ENCODE measurements around the gene ZNF281. TPM values are rescaled to one million over a fixed set of nuclear protein-coding genes. Genes with fewer than 3 reads are reported as not detected.
"Not testable (repeated sequence)": the region's sequence is repeated elsewhere in the genome, so short reads cannot be mapped to it uniquely, and the experiment has no call there.

ZNF281 gene, protein sequence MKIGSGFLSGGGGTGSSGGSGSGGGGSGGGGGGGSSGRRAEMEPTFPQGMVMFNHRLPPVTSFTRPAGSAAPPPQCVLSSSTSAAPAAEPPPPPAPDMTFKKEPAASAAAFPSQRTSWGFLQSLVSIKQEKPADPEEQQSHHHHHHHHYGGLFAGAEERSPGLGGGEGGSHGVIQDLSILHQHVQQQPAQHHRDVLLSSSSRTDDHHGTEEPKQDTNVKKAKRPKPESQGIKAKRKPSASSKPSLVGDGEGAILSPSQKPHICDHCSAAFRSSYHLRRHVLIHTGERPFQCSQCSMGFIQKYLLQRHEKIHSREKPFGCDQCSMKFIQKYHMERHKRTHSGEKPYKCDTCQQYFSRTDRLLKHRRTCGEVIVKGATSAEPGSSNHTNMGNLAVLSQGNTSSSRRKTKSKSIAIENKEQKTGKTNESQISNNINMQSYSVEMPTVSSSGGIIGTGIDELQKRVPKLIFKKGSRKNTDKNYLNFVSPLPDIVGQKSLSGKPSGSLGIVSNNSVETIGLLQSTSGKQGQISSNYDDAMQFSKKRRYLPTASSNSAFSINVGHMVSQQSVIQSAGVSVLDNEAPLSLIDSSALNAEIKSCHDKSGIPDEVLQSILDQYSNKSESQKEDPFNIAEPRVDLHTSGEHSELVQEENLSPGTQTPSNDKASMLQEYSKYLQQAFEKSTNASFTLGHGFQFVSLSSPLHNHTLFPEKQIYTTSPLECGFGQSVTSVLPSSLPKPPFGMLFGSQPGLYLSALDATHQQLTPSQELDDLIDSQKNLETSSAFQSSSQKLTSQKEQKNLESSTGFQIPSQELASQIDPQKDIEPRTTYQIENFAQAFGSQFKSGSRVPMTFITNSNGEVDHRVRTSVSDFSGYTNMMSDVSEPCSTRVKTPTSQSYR
- 44.1 TPM for total RNA-seq (ENCODE audit: insufficient read depth, low replicate concordance)

GRCh38 chr1:200409761-200410565, at the start of gene ZNF281:
ZNF281 (minus strand) TSS chr1:200410036; CDS start chr1:200409705, 331 bp downstream.
- peak; percentile 97 for DNase-seq (ENCODE audit: low spot score)

GRCh38 chr1:200458780-200459179, 48.9 kb upstream of the ZNF281 start:
- no peak for DNase-seq (ENCODE audit: low spot score)

DNA sequence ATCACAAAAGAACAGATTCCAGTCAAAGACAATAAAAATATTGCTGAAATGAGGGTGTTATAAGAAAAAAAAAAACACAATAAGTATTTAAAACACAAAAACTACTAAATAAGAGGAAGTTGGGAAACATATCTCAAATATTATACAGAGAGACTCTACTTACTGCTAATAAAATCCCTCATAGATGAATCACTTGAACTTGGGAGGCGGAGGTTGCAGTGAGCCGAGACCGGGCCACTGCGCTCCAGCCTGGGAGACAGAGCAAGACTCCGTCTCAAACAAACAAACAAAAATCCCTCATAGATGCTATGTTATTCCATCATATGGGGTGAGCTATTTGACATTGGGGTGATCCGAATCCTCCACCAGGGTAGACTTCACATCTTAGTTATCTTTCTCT, 48.0 kb upstream of the ZNF281 start:
- no peak for DNase-seq (ENCODE audit: low spot score)

DNA sequence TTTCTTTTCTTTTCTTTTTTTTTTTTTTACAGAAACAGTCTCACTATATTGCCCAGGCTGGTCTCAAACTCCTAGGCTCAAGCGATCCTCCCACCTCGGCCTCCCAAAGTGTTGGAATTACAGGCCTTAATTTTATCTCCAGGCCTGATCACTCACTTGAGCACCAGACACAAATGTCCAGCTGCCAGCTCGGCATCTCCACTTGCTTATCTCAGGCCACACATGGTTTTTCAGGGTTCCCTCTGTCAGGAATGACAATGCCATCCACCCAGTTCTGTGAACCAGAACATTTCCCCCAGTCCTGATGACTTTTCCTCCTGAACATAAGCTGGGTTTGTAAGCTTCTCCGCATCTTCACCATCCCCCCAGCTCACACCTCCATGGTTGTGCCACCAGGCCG, 44.6 kb upstream of the ZNF281 start:
- DNase-seq (ENCODE audit: low spot score) = no peak

DNA sequence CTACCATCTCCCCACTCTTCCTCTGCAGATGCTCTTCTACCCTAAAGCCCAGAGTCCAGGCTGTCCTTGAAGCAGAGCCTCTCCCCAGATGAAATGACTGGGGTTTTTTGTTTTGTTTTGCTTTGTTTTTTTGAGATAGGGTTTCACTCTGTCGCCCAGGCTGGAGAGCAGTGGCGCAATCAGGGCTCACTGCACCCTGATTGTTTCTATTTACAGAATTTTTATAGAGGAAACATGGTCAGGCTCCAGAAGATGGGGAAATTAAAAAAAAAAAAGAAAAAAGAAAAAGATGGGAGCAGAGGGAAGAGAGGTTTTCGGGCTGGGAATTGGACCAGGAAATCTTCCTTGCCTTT, 43.7 kb upstream of the ZNF281 start:
- no peak for DNase-seq (ENCODE audit: low spot score)

DNA sequence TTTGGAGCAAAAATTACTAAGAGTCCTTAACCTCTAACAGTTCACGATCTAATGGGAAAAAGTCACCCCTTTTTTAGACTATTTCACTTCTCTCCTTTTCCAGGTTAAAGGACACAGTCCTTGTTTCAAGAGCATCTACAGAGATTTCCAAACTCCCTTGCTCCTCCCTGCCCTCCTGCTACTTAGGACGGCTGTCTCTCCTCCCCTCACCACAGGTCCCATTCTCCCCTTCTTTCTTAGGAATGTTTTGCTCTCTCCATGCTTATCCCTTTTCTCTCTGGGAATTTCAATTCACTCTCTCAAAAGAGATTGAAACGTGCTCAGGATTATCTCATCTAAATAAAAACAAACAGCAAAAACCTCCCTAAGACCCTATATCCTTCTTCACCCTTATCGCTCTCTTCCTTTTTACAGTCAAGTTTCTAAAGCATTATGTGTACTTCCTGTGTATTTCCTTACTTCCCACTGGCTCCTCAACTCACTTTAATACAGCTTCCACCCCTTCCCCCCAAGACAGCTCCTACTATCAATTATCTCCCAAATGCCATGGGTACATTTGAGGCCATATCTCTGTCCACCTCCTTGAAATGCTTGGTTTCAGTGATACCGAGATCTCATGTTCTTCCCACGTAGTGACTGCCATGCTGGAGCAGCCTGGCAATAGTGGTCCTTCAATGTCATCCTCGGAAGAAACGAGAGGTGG, 43.2 kb upstream of the ZNF281 start:
- DNase-seq (ENCODE audit: low spot score) = no peak

DNA sequence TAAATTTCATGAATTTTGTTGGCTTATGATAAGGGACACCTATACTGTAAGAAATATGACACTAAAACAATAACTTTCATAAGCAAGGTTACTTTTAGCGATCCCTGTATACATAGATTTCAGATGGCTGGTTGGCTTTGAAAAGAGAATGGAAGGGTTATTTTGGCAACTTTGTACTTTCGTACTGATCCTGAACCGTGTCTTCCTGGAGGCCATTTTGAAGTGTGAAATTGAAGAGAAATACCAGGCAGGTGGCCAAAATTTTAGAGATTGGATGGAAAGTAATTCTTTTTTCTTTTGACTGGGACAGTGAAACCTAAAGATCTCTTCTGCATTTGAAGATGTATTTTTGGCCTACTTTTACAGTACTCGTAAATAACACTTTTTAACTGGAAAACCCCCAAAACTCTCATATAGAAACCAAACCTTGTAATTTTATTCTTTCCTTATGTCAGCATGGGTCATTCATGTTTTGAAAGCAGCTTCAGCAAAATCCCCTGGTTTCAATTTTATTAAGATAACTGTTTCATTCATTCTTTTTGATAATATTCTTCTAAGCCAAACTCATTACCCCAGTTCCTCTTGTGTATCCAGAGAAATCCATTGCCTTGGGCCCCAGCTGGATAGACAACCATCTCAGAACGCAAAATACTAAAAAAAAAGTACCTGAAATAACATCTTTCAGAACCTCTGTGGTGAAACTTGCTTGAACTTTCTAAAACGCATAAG, 38.4 kb upstream of the ZNF281 start:
- DNase-seq (ENCODE audit: low spot score) = no peak

DNA sequence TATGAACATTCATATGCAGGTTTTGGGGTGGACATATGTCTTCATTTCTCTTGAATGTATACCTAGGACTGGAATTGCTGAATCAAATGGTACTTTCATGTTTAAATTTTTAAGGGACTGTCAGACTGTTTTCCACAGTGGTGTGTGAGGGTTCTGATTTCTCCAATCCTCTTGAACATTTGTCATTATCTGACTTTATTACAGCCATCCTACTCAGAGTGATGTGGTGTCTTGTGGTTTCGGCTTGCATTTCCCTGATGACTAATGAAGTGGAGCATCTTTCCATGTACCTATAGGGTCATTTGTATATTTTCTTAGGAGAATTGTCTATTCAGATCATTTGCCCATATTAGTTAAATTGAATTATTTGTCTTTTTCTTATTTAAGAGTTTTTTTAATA, 35.4 kb upstream of the ZNF281 start:
- no peak for DNase-seq (ENCODE audit: low spot score)

GRCh38 chr1:200444478-200444877, 34.6 kb upstream of the ZNF281 start:
- no peak for DNase-seq (ENCODE audit: low spot score)

GRCh38 chr1:200443860-200444259, 34.0 kb upstream of the ZNF281 start:
- no peak for DNase-seq (ENCODE audit: low spot score)

DNA sequence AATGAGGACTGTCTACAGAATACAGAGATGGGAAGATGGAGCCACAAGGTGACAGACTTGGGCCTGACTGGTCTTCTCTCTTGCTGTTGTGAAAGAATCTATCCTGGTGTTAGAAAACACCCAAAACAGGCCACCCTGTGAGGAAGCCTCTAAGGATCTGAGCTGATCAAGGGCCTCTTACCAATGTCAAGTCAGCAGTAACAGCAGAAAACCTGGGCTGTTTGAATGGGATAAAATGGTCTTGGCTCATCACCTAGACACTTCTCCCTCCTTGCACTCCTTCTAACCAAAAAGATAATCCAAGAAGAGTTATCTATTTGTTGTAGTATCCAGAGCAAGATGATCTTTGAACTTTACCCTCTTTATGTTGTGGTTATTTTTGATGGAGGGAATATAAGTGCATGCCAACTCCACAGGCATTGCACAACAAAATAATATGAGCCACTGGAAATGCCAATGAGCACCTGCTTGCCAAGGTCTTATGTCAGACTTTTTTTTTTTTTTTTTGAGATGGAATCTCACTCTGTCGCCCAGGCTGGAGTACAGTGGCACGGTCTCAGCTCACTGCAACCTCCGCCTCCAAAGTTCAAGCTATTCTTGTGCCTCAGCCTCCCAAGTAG, 32.8 kb upstream of the ZNF281 start:
- no peak for DNase-seq (ENCODE audit: low spot score)

DNA sequence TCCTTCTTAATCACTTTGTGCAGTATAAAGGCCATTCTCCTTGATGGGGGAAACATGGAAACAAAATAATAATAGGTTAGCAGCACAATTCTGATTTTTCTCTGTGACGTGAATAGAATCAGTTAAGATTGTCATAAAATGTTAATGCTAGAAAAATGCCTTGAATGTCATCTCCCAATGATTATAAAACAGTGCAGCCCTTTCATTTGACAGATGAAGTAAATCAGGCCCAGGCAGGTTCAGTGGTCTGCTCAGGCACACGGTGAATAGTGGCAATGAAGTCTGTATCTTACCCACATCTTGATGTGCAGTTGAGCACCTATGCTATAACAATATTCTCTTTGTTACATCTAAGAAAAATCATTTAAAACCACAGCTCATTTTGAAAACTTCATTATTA, 32.2 kb upstream of the ZNF281 start:
- peak; percentile 10 for DNase-seq (ENCODE audit: low spot score)

DNA sequence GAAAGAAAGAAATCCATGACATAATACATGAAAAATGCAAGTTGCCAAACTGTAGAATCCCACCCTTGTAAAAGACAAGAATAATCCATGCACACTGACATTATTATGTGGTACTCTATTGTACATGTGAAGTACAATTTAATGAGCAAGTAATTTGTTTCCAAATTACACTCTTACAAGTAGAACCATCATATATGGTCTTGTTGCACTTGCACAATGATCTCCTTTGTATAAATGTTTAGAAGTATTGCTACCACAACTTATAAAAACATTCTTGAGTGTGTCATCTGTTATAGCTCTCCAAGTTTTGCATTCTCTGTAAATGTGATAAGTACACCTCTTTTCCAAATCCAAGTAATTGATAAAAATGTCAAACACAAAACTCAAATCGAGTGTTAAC, 29.1 kb upstream of the ZNF281 start:
- DNase-seq (ENCODE audit: low spot score) = no peak

DNA sequence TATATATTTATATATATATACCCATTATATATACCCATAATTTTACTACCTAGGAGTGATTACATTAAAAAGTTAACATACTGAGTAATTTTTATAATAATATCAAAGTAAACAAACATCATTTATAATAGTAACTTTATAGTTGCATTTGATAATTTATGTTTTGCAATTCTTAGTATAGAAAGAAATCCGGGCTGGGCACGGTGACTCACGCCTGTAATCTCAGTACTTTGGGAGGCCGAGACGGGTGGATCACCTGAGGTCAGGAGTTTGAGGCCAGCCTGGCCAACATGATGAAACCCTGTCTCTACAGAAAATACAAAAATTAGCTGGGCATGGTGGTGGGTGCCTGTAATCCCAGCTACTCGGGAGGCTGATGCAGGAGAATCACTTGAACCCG, 28.6 kb upstream of the ZNF281 start:
- DNase-seq (ENCODE audit: low spot score) = not testable (repeated sequence)

DNA sequence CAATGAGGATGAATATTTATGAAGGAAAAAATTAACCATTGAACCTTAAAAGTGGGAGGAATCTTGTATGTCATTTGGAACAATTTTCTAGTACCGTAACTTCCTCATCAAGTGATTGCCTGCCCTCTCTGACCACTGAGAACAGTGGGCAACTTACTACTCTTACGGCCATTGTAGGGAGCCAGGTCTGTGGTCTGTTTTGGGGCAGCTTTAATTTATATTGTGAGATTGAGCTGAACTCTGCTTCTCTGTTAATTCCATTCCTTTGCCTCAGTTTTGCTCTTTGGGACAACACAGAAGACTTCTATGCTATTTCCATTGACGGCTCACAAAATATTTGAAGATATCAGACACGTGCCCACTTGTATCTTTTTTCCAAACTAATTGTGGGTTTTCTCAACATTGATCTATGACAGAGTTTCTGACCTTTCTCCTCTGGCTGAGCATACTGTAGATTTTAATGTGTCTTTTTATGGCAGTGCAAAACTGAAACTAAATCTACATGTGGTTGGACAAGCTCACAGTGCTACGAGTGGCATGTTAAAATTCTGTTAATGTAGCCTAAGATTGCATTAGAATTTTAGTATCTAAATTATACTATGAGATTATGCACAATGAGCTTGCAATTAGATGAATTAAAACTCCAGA, 27.8 kb upstream of the ZNF281 start:
- DNase-seq (ENCODE audit: low spot score) = peak; percentile 18

GRCh38 chr1:200437088-200437487, 27.3 kb upstream of the ZNF281 start:
- DNase-seq (ENCODE audit: low spot score) = no peak

- DNase-seq (ENCODE audit: low spot score) = no peak
These were observed 26.6 kb upstream of the ZNF281 start for GRCh38 chr1:200436436-200436835.

DNA sequence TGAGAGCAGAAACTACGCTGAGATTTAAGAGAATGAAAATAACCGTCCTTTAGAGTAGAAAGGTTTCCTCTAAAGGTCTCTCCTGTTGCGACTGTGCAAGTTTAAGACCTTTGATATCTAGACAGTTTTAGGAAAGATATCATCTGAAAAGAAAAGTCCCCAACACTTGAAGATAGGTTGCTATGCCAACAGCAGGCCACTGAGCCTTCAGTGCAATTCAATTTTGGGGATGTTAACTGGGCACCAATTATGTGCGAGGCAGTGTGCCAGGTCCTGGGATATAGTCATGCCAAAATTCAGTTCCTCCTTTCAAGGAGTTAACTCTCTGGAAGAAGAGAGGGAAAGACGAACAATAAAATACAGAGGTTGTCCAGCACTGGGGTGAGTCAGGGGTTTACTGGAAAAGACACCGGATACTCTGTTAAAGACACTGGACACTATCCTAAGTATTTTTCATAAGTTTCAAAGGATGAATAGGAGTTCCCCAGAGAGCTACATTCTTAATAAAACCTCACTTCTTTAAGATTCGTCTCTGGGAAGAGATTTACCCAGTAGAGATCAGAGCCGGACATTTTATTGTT, 25.5 kb upstream of the ZNF281 start:
- no peak for DNase-seq (ENCODE audit: low spot score)

- no peak for DNase-seq (ENCODE audit: low spot score)
These were observed 23.8 kb upstream of the ZNF281 start for GRCh38 chr1:200433586-200433985.

Data from umbilical cord (tissue), 2 donors.